WTC11 (cell line): Measurements from ENCODE around the gene LRP1. TPM values are rescaled to one million over a fixed set of nuclear protein-coding genes. Genes with fewer than 3 reads are reported as not detected.
A peak's percentile ranks its signal among the peaks of the same experiment; 100 is the strongest.

Experiments
- ATAC-seq: fragments of 200-7000 bp; cut with Tn5 transposase; 2 replicates; pipeline ENCODE4 v1.10.0; 2021; ENCODE audit warnings: mild to moderate bottlenecking, moderate library complexity
- CTCF ChIA-PET: fragments of 300-600 bp; sonication (Branson Sonifier 250); formaldehyde crosslinking; loops from one replicate; lab custom pipeline; 2021; ENCODE audit warnings: antibody characterized with exemption; lab: Charles Lee
- POLR2A ChIA-PET: fragments of 350-600 bp; sonication (Branson Sonifier 250); formaldehyde crosslinking; loops from one replicate; lab custom pipeline; 2021; ENCODE audit warnings: antibody characterized with exemption; lab: Charles Lee
- DNase-seq: peaks from one replicate; pipeline ENCODE4 v3.0.0; 2021; ENCODE audit warnings: low spot score
- H3K27ac Mint-ChIP-seq: 2 replicates; pipeline ENCODE4 v1.8.0; 2021; ENCODE audit warnings: mixed read lengths
- H3K27me3 Mint-ChIP-seq: 2 replicates; pipeline ENCODE4 v1.8.0; 2021; ENCODE audit warnings: low read depth, mild to moderate bottlenecking, moderate library complexity, mixed read lengths
- H3K36me3 Mint-ChIP-seq: 2 replicates; pipeline ENCODE4 v1.8.0; 2021; ENCODE audit warnings: mixed read lengths
- H3K4me1 Mint-ChIP-seq: 2 replicates; pipeline ENCODE4 v1.8.0; 2022; ENCODE audit warnings: mixed read lengths
- H3K4me3 Mint-ChIP-seq: 2 replicates; pipeline ENCODE4 v1.8.0; 2021; ENCODE audit warnings: mild to moderate bottlenecking, moderate library complexity, mixed read lengths
- H3K9me3 Mint-ChIP-seq: 2 replicates; pipeline ENCODE4 v1.8.0; 2021; ENCODE audit warnings: mixed read lengths
- AR ChIP-seq: fragments of 250-450 bp; sonication (Bioruptor Pico); IDR thresholded peaks from 2 replicates; pipeline ENCODE4 v1.9.0; 2021; ENCODE audit warnings: mild to moderate bottlenecking
- ARID4B ChIP-seq: sonication (generic); formaldehyde crosslinking; IDR thresholded peaks from 2 replicates; pipeline ENCODE4 v1.8.0; 2023; ENCODE audit warnings: missing genetic modification reagents, mild to moderate bottlenecking, borderline replicate concordance
- CDX4 ChIP-seq: fragments of 250-450 bp; sonication (Bioruptor Pico); IDR thresholded peaks from 2 replicates; pipeline ENCODE4 v1.9.0; 2021; ENCODE audit warnings: moderate library complexity, mild to moderate bottlenecking, inconsistent platforms, borderline replicate concordance
- CREM ChIP-seq: sonication (generic); formaldehyde crosslinking; IDR thresholded peaks from 2 replicates; pipeline ENCODE4 v1.8.1; 2022; ENCODE audit warnings: mild to moderate bottlenecking, missing genetic modification reagents, moderate library complexity
- CTCF ChIP-seq: fragments of 200-600 bp; IDR thresholded peaks from 2 replicates; pipeline ENCODE4 v1.8.0; 2022; ENCODE audit warnings: antibody characterized with exemption
- E2F4 ChIP-seq: sonication (generic); formaldehyde crosslinking; IDR thresholded peaks from 2 replicates; pipeline ENCODE4 v1.8.1; 2022; ENCODE audit warnings: low read depth, mild to moderate bottlenecking, moderate library complexity, missing genetic modification reagents, borderline replicate concordance
- FOXJ3 ChIP-seq: sonication (generic); formaldehyde crosslinking; IDR thresholded peaks from 2 replicates; pipeline ENCODE4 v1.9.0; 2021; ENCODE audit warnings: missing genetic modification reagents, mild to moderate bottlenecking, borderline replicate concordance
- FOXP1 ChIP-seq: sonication (generic); formaldehyde crosslinking; IDR thresholded peaks from 2 replicates; pipeline ENCODE4 v1.8.0; 2022; ENCODE audit warnings: missing genetic modification reagents, mild to moderate bottlenecking, moderate library complexity, borderline replicate concordance
- HMGA2 ChIP-seq: fragments of 250-450 bp; sonication (Bioruptor Pico); IDR thresholded peaks from 2 replicates; pipeline ENCODE4 v1.4.0; 2021; ENCODE audit warnings: mild to moderate bottlenecking, moderate library complexity
- HMGXB4 ChIP-seq: sonication (generic); formaldehyde crosslinking; IDR thresholded peaks from 2 replicates; pipeline ENCODE4 v1.8.1; 2023; ENCODE audit warnings: mild to moderate bottlenecking, moderate library complexity, missing genetic modification reagents
- JUN ChIP-seq: sonication (generic); formaldehyde crosslinking; IDR thresholded peaks from 2 replicates; pipeline ENCODE4 v1.8.0; 2023; ENCODE audit warnings: mild to moderate bottlenecking, missing genetic modification reagents
- MAX ChIP-seq: sonication (generic); formaldehyde crosslinking; IDR thresholded peaks from 2 replicates; pipeline ENCODE4 v1.8.0; 2022; ENCODE audit warnings: mild to moderate bottlenecking, missing genetic modification reagents
- NFE2L1 ChIP-seq: sonication (generic); formaldehyde crosslinking; IDR thresholded peaks from 2 replicates; pipeline ENCODE4 v1.8.1; 2023; ENCODE audit warnings: missing genetic modification reagents
- RORB ChIP-seq: fragments of 250-450 bp; sonication (Bioruptor Pico); IDR thresholded peaks from 2 replicates; pipeline ENCODE4 v1.9.0; 2021; ENCODE audit warnings: mild to moderate bottlenecking
- SP1 ChIP-seq: sonication (generic); formaldehyde crosslinking; conservative IDR thresholded peaks from 2 replicates; pipeline ENCODE4 v1.8.1; 2022; ENCODE audit warnings: missing genetic modification reagents
- TCF7 ChIP-seq: sonication (generic); formaldehyde crosslinking; IDR thresholded peaks from 2 replicates; pipeline ENCODE4 v1.8.0; 2022; ENCODE audit warnings: mild to moderate bottlenecking, low read depth, missing genetic modification reagents, moderate library complexity
- ZNF232 ChIP-seq: sonication (generic); formaldehyde crosslinking; IDR thresholded peaks from 2 replicates; pipeline ENCODE4 v1.8.0; 2022; ENCODE audit warnings: mild to moderate bottlenecking, missing genetic modification reagents
- ZNF317 ChIP-seq: sonication (generic); formaldehyde crosslinking; IDR thresholded peaks from 2 replicates; pipeline ENCODE4 v1.8.1; 2023; ENCODE audit warnings: low read depth, mild to moderate bottlenecking, moderate library complexity, missing genetic modification reagents, borderline replicate concordance
- ZNF423 ChIP-seq: fragments of 250-450 bp; sonication (Bioruptor Pico); IDR thresholded peaks from 2 replicates; pipeline ENCODE4 v2.1.2; 2022; ENCODE audit warnings: mild to moderate bottlenecking, moderate library complexity
- total RNA-seq: library from RNA; stranded (reverse); gene quantifications from 3 replicates; pipeline ENCODE4 v1.2.3, GENCODE V29; 2021

Gene LRP1
- total RNA-seq, 1 experiment from 2014 or later = 120 TPM

- no peak for TF ChIP-seq AR (CRISPR knock-in tag)
These were observed 85.6 kb downstream of the LRP1 start (continued) for GRCh38 chr12:57213763-57214397.

- Mint-ChIP-seq H3K27me3 (peaks cover 56% of the 10 kb centered on the region), H3K36me3 (peaks cover 6% of the 10 kb centered on the region), H3K4me3 (peak overlapping the region; percentile 53), H3K4me1 (peaks cover 37% of the 10 kb centered on the region), H3K9me3 (no peaks in the 10 kb centered on the region), H3K27ac (no peak overlapping the region; the same call in 1 of the 2 replicates)
- POLR2A ChIA-PET = interaction anchor here (1.0 to 3.0 kb wide), 10 partner anchors 10 to 241 kb away, joined by 3 to 18 read pairs (median 8); partner anchors contain the start of genes INHBE and SHMT2
- DNase-seq = peak; percentile 89
- peak; percentile 50 for ATAC-seq
- CTCF ChIA-PET = interaction anchor here (0.6 to 8.5 kb wide), 38 partner anchors 8 to 399 kb away, joined by 3 to 415 read pairs (median 8); partner anchors contain the start of genes GLI1, INHBE, LRP1 and SHMT2
- TF ChIP-seq TCF7 (CRISPR knock-in tag) (no peak), CREM (CRISPR knock-in tag) (0 out of 2 replicates have a peak, but pooled peaks have one; percentile 36), RORB (CRISPR knock-in tag) (no peak), ZNF317 (CRISPR knock-in tag) (no peak), CTCF (peak; percentile 59; the same call in 1 of the 2 replicates), HMGXB4 (CRISPR knock-in tag) (0 out of 2 replicates have a peak, but pooled peaks have one; percentile 31), JUN (CRISPR knock-in tag) (no peak), FOXP1 (CRISPR knock-in tag) (no peak), MAX (CRISPR knock-in tag) (no peak), HMGA2 (CRISPR knock-in tag) (no peak), FOXJ3 (CRISPR knock-in tag) (no peak), NFE2L1 (CRISPR knock-in tag) (no peak), ARID4B (no peak), CDX4 (CRISPR knock-in tag) (no peak), E2F4 (CRISPR knock-in tag) (no peak), ZNF423 (CRISPR knock-in tag) (no peak), ZNF232 (CRISPR knock-in tag) (no peak), SP1 (CRISPR knock-in tag) (peak; percentile 51)
These were observed 86.1 kb downstream of the LRP1 start for GRCh38 chr12:57214398-57214781.
